GM10248 (cell line): ENCODE measurements around the gene KCNMB2.
A peak's percentile ranks its signal among the peaks of the same experiment; 100 is the strongest.

ENCODE experiments used
- CTCF ChIA-PET: fragments of 300-600 bp; sonication (Branson Sonifier 250); formaldehyde crosslinking; extraction: SDS; loops from one replicate; lab custom pipeline; 2021; ENCODE audit warnings: antibody characterized with exemption; lab: Yijun Ruan, JAX
- POLR2A ChIA-PET: fragments of 350-650 bp; sonication (Branson Sonifier 250); formaldehyde crosslinking; extraction: SDS; loops from one replicate; lab custom pipeline; 2020; ENCODE audit warnings: antibody characterized with exemption; lab: Yijun Ruan, JAX
- DNase-seq: peaks from one replicate; pipeline ENCODE4 v3.0.0; 2012; ENCODE audit errors: extremely low spot score
- TF ChIP-seq, protein P1 (sequence below): IDR thresholded peaks from 2 replicates; pipeline ENCODE4 v1.5.1; 2012; ENCODE audit warnings: mild to moderate bottlenecking, low read depth; ENCODE audit errors: extremely low read depth, missing control alignments, control extremely low read depth

The KCNMB2 gene

DNA sequence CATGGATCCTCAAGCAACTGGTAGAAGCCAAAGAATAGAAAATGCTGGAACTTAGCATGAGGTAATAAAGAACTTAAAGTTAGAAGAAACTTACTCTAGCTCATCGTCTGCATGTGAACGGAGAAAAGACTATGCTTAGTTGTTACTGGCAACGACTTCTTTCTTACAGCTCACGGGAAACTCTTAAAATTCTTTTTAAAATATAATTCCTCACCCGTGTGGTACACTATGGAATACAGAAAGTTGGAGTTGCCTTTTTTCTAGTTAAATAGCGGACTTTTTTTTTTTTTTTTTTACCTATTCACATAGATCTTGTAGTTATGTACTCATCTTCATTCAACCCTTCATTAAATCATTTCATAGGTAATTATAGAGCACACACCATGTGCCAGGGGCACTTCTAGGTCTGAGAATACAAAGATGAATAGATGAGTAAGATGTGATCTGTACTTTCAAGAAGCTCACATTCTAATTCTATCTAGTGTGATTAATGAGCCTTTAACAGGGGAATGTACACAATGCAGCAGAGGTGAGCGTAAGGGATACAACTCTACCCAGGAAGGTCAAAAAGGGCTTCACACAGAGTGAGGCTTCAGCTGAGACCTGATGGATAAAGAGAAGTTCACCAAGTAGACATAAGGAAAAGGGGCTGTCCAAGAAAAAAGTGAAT, 18.4 kb upstream of the KCNMB2 start:
- TF ChIP-seq, protein P1, sequence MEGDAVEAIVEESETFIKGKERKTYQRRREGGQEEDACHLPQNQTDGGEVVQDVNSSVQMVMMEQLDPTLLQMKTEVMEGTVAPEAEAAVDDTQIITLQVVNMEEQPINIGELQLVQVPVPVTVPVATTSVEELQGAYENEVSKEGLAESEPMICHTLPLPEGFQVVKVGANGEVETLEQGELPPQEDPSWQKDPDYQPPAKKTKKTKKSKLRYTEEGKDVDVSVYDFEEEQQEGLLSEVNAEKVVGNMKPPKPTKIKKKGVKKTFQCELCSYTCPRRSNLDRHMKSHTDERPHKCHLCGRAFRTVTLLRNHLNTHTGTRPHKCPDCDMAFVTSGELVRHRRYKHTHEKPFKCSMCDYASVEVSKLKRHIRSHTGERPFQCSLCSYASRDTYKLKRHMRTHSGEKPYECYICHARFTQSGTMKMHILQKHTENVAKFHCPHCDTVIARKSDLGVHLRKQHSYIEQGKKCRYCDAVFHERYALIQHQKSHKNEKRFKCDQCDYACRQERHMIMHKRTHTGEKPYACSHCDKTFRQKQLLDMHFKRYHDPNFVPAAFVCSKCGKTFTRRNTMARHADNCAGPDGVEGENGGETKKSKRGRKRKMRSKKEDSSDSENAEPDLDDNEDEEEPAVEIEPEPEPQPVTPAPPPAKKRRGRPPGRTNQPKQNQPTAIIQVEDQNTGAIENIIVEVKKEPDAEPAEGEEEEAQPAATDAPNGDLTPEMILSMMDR, result no peak
- ChIA-PET CTCF (interaction anchor here (1.2 to 1.3 kb wide), 2 partner anchors 81 to 84 kb away, joined by 4 read pairs; no protein-coding TSS in a partner anchor), POLR2A (interaction anchor here (0.6 to 0.7 kb wide), 4 partner anchors 11 to 529 kb away, joined by 3 to 5 read pairs (median 4); no protein-coding TSS in a partner anchor)
- DNase-seq, result no peak

DNA sequence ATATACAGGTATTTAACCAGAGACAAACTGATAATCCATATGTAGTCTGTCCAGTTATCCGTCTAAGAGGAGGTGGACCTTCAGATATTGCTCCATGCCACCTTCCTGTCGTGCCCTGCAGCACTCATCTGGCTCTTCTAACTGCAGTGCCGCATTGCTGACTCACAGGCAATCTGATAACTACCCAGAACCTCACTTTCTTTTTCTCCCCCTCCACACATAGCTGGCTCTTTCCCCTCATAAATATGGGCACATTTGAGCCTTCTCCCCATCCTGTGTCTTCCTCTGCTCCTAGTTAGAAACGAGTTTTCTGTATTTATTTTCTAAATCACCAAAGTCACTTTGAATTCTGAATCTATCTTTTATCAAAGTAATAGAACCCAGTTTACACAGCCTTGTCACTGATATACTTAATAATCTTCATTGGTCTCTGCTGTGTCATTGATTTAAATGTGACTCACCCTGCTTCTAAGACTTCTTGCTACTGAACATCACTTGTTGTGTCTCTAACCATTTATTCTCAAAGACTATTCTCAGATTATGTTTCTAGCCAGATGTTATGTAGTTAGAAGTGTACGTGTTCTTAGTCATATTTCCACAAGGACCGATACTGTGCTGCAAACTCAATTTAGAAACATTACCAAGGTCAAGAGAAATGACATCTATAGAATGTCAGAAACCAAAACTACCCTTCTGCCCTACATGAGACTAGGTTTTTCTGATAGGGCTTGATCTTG, 17.4 kb upstream of the KCNMB2 start:
- CTCF ChIA-PET, result interaction anchor here (1.4 to 1.9 kb wide), 2 partner anchors 14 to 19 kb away, joined by 4 to 5 read pairs; no protein-coding TSS in a partner anchor
- peak; percentile 36 for DNase-seq
- POLR2A ChIA-PET, result interaction anchor here (0.7 to 1.5 kb wide), 2 partner anchors 12 to 20 kb away, joined by 3 read pairs; no protein-coding TSS in a partner anchor
- TF ChIP-seq, protein P1, result no peak

DNA sequence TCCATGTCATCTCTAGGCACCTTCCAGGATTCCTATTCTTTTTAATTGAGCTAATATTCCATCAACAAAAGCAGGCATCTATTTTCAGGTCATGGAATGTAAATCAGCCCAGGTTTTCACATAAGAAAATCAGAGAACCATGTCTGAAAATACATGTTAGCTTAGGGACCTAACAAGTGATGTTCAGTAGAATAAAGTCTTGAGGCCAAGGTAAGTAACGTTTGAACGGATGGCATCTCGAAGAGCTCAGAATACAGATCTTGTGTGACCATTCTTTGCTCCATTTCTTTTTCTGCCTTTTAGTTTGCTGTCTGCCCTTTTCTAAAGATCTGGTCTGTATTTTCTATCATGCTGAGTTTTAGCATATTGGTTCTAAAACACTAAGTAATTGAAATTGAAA, 16.5 kb upstream of the KCNMB2 start:
- TF ChIP-seq, protein P1, result no peak
- ChIA-PET POLR2A (interaction anchor here (1.5 kb wide), 1 partner anchor 19 kb away, joined by 3 read pairs; no protein-coding TSS in a partner anchor), CTCF (interaction anchor here (0.8 to 1.9 kb wide), 3 partner anchors 15 to 32 kb away, joined by 3 to 5 read pairs (median 4); no protein-coding TSS in a partner anchor)
- DNase-seq, result no peak

DNA sequence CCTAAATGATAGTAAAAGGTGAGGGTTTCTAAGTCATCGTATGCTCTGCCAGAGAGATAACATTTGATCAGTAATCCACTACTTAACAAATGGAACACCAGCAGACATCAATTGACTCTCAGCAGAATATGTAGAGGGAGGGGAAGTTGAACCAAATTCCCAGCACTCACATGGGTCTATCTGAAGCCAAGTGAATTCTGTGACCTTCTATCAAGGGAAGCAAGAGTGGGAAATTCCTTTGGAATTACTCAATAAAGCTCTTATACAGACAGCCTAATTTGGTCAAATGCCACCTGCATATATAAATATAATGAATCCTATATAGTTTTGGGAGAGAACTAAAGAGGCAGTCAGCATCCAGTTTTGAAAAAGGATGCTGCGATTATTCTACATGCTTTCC, 15.8 kb upstream of the KCNMB2 start:
- CTCF ChIA-PET, result interaction anchor here (0.9 to 1.9 kb wide), 2 partner anchors 11 to 16 kb away, joined by 4 to 5 read pairs; no protein-coding TSS in a partner anchor
- POLR2A ChIA-PET, result no interaction called here
- no peak for DNase-seq
- TF ChIP-seq, protein P1, result no peak

DNA sequence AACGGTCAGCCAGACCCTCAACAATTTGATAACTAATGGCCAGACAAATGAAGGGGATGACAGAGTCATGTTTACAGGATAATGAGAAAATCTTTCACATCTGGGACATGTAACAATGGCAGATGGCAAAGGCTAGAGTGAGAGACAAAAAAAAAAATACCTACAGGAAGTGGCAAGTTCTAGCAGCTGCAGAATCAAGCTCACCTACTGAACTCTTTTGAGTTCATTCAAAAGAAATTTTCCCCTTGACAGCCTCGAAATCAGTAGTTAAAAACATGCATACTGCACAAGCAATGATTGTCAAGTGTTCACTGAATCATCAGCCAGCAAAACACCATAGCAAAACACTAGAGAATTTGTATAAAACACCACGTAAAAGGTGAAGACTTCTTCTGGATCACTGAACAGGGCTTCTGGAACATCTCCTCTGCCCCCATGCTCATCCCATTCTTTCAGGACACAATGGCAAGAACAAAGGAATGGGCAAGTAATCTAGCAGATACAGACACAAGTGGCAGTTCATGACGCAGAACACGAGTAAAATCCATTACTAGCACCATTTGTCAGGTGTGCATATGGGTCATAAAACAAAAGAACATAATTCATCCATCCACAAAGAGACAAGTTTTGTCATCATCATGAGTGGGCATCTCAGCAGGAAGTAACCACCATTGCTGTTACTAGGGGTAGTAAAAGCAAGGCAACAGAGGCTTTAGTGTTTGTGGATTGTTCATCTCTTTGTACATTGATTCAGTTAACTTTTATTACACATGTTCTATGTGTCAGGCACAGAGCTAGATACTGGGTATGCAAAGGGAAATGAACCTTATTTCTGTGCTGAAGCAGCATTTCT, 13.8 kb upstream of the KCNMB2 start:
- CTCF ChIA-PET, result interaction anchor here (0.7 to 1.8 kb wide), 6 partner anchors 16 to 103 kb away, joined by 3 to 7 read pairs (median 4); no protein-coding TSS in a partner anchor
- POLR2A ChIA-PET, result no interaction called here
- TF ChIP-seq, protein P1, result no peak
- DNase-seq, result no peak
